ENCODE data around the gene CCDC40. TPM values are rescaled to one million over a fixed set of nuclear protein-coding genes. Genes with fewer than 3 reads are reported as not detected.

Gene CCDC40
- total RNA-seq, 6 experiments from 2014 or later, result 1.7 to 3.1 (median 2.1) TPM

- no peaks in the 10 kb centered on the region for H3K4me1 ChIP-seq
- no peak overlapping the region for H3K27ac ChIP-seq
- TF ChIP-seq CTCF (IDR thresholded peaks at IDR 0.05) (no peak), POLR2A (IDR thresholded peaks at IDR 0.05) (no peak)
- intact Hi-C loops (cut with DNase I), result no loop called here
- H3K9me3 ChIP-seq, result no peaks in the 10 kb centered on the region
- WGBS (ENCODE audit: insufficient coverage, low coverage, low lambda C conversion rate, missing lambda C conversion rate), result 86% methylated on average over 2 of the region's 6 CpGs
- DNase-seq (no peak), ATAC-seq (no peak)
- H3K4me3 ChIP-seq, result no peak overlapping the region
- H3K27me3 ChIP-seq, result no peaks in the 10 kb centered on the region
- H3K36me3 ChIP-seq, result no peaks in the 10 kb centered on the region
These were observed 86.6 kb downstream of the CCDC40 start for GRCh38 chr17:80122926-80123505.

GRCh38 chr17:80123791-80124190 is 87.3 kb downstream of the CCDC40 start:
- intact Hi-C loops (cut with DNase I), result no loop called here
- no peak for DNase-seq
- Histone ChIP-seq H3K9me3 (no peaks in the 10 kb centered on the region), H3K4me3 (no peak overlapping the region), H3K4me1 (no peaks in the 10 kb centered on the region), H3K36me3 (no peaks in the 10 kb centered on the region), H3K27ac (no peak overlapping the region), H3K27me3 (no peaks in the 10 kb centered on the region)
- WGBS (ENCODE audit: insufficient coverage, low coverage, low lambda C conversion rate, missing lambda C conversion rate), result 83% methylated on average over 11 of the region's 15 CpGs
- peak in 1 of 4 donors; percentile 52 for ATAC-seq
- TF ChIP-seq POLR2A (IDR thresholded peaks at IDR 0.05), result no peak
- TF ChIP-seq CTCF (IDR thresholded peaks at IDR 0.05), result no peak

- TF ChIP-seq CTCF (IDR thresholded peaks at IDR 0.05) (peak; percentile 40 to 47 (median 44)), POLR2A (IDR thresholded peaks at IDR 0.05) (no peak)
- Histone ChIP-seq H3K4me3 (no peak overlapping the region), H3K36me3 (no peaks in the 10 kb centered on the region), H3K27me3 (no peaks in the 10 kb centered on the region), H3K27ac (no peak overlapping the region), H3K9me3 (no peaks in the 10 kb centered on the region), H3K4me1 (no peaks in the 10 kb centered on the region)
- peak; percentile 58 to 83 (median 68) for ATAC-seq
- DNase-seq, result no peak
- intact Hi-C loops (cut with DNase I), result no loop called here
- 44% methylated on average over 7 of the region's 15 CpGs for WGBS (ENCODE audit: insufficient coverage, low coverage, low lambda C conversion rate, missing lambda C conversion rate)
These were observed 88.0 kb downstream of the CCDC40 start for GRCh38 chr17:80124351-80124981.

GRCh38 chr17:80125656-80126448 is 89.4 kb downstream of the CCDC40 start:
- intact Hi-C loops (cut with DNase I), result no loop called here
- Histone ChIP-seq H3K27ac (no peak overlapping the region), H3K9me3 (no peaks in the 10 kb centered on the region), H3K27me3 (no peaks in the 10 kb centered on the region), H3K36me3 (no peaks in the 10 kb centered on the region), H3K4me1 (peaks cover 0 to 8% (median 4%) of the 10 kb centered on the region in 4 donors), H3K4me3 (no peak overlapping the region)
- ATAC-seq (no peak), DNase-seq (no peak)
- TF ChIP-seq POLR2A (IDR thresholded peaks at IDR 0.05) (no peak), CTCF (IDR thresholded peaks at IDR 0.05) (no peak)
- 53% methylated on average over 7 of the region's 14 CpGs for WGBS (ENCODE audit: insufficient coverage, low coverage, low lambda C conversion rate, missing lambda C conversion rate)
